Fibroblast of lung (primary cell): Measurements from ENCODE around the gene SPATA2. TPM values are rescaled to one million over a fixed set of nuclear protein-coding genes. Genes with fewer than 3 reads are reported as not detected.

Experiments used
- DNase-seq, 2 donors: peaks; one replicate each; pipeline versions ENCODE4 v3.0.0 to v3.0.0-alpha.2; 2010; ENCODE audit warnings: low read depth in 2 of 2
- H2AFZ ChIP-seq: 2 replicates; pipeline ENCODE4 v1.5.1; 2012; ENCODE audit warnings: low read length, control low read depth, inconsistent platforms
- H3K27ac ChIP-seq: 2 replicates; pipeline ENCODE4 v1.5.1; 2011; ENCODE audit warnings: low read length, control low read depth; ENCODE audit not compliant: insufficient read depth
- H3K27me3 ChIP-seq: 2 replicates; pipeline ENCODE4 v1.5.1; 2011; ENCODE audit warnings: mild to moderate bottlenecking, low read length; ENCODE audit not compliant: control insufficient read depth, insufficient read depth
- H3K36me3 ChIP-seq: 2 replicates; pipeline ENCODE4 v1.5.1; 2011; ENCODE audit warnings: low read length; ENCODE audit not compliant: control insufficient read depth, insufficient read depth
- H3K4me1 ChIP-seq: 2 replicates; pipeline ENCODE4 v1.5.1; 2011; ENCODE audit warnings: low read length; ENCODE audit not compliant: control insufficient read depth, insufficient read depth; ENCODE audit errors: extremely low read depth
- H3K4me2 ChIP-seq: 2 replicates; pipeline ENCODE4 v1.5.1; 2011; ENCODE audit warnings: low read length, control low read depth; ENCODE audit not compliant: insufficient read depth; ENCODE audit errors: extremely low read depth
- H3K4me3 ChIP-seq, 4 experiments: fragments of 200-600 bp in 1 of 4; sonication (generic) in 1 of 4; replicated peaks in 1 of 4; 2 replicates each; pipeline ENCODE4 v1.5.1; 2011 to 2016; ENCODE audit warnings: low read length in 4 of 4, low read depth in 3 of 4, mild to moderate bottlenecking in 3 of 4, control low read depth in 2 of 4, inconsistent platforms in 1 of 4, mixed read lengths in 1 of 4; ENCODE audit not compliant: insufficient read depth in 1 of 4; ENCODE audit errors: control extremely low read depth in 1 of 4
- H3K79me2 ChIP-seq: 2 replicates; pipeline ENCODE4 v1.5.1; 2012; ENCODE audit warnings: mild to moderate bottlenecking, low read length, inconsistent platforms; ENCODE audit not compliant: control insufficient read depth, insufficient read depth
- H3K9ac ChIP-seq: 2 replicates; pipeline ENCODE4 v1.5.1; 2011; ENCODE audit warnings: mild to moderate bottlenecking, low read length, control low read depth; ENCODE audit not compliant: insufficient read depth
- H3K9me3 ChIP-seq: 2 replicates; pipeline ENCODE4 v1.5.1; 2012; ENCODE audit warnings: low read depth, low read length; ENCODE audit not compliant: control insufficient read depth, insufficient read depth
- H4K20me1 ChIP-seq: 2 replicates; pipeline ENCODE4 v1.5.1; 2011; ENCODE audit warnings: low read length; ENCODE audit not compliant: control insufficient read depth, insufficient read depth; ENCODE audit errors: extremely low read depth
- CTCF ChIP-seq, 2 donors: IDR thresholded peaks in 1 of 2; conservative IDR thresholded peaks in 1 of 2; 1 replicate in 1 of 2; 2 replicates in 1 of 2; pipeline ENCODE4 v1.5.1; 2011 to 2012; ENCODE audit warnings: low read length in 2 of 2, control low read depth in 1 of 2, inconsistent platforms in 1 of 2, low read depth in 1 of 2, mild to moderate bottlenecking in 1 of 2
- EZH2 ChIP-seq: IDR thresholded peaks from 2 replicates; pipeline ENCODE4 v1.5.1; 2012; ENCODE audit warnings: low read length, control low read depth, mild to moderate bottlenecking; ENCODE audit errors: missing control alignments
- polyA plus RNA-seq, 2 donors: library from polyadenylated mRNA; depleted of rRNA in 1 of 2; stranded (reverse) in 1 of 2; unstranded in 1 of 2; fragments of >200 nt; gene quantifications; 2 replicates each; pipeline ENCODE4 v1.2.1, GENCODE V29; 2011 to 2012; ENCODE audit warnings: missing spikeins in 1 of 2
- total RNA-seq: library from RNA; depleted of rRNA; stranded (reverse); fragments of >200 nt; gene quantifications from 2 replicates; pipeline ENCODE4 v1.2.1, GENCODE V29; 2014

SPATA2 gene
- total and polyA plus RNA-seq, 2 donors (not counting 1 experiment from before 2014, with no cell fraction given): 2.0 to 3.6 TPM

GRCh38 chr20:49914310-49915117 is 815 bp downstream of the SPATA2 start:
- Histone ChIP-seq H3K36me3 (no peaks in the 10 kb centered on the region), H2AFZ (no peak overlapping the region), H3K9ac (peak overlapping the region; percentile 100), H3K27me3 (no peaks in the 10 kb centered on the region), H3K4me1 (peaks cover 4% of the 10 kb centered on the region), H3K9me3 (no peaks in the 10 kb centered on the region), H3K79me2 (peaks cover 47% of the 10 kb centered on the region), H3K4me3 (peak overlapping the region; percentile 48 to 96 (median 82)), H3K27ac (peak overlapping the region; percentile 100), H3K4me2 (peak overlapping the region; percentile 61), H4K20me1 (no peaks in the 10 kb centered on the region)
- TF ChIP-seq CTCF (conservative IDR thresholded peaks at IDR 0.05 in 1 of 2, IDR thresholded peaks at IDR 0.05 in 1 of 2; ENCODE audit: low read depth in 1 of 2, low read length in 2 of 2) (no peak), EZH2 (no peak)
- DNase-seq: peak in 1 of 2 donors; percentile 14

- H3K36me3 ChIP-seq: no peaks in the 10 kb centered on the region
- H2AFZ ChIP-seq: no peak overlapping the region
- peak overlapping the region; percentile 61 for H3K4me2 ChIP-seq
- peak overlapping the region in 1 of 4 experiments; percentile 90 for H3K4me3 ChIP-seq
- no peak overlapping the region for H3K27ac ChIP-seq
- H3K9me3 ChIP-seq: no peaks in the 10 kb centered on the region
- H4K20me1 ChIP-seq: no peaks in the 10 kb centered on the region
- H3K27me3 ChIP-seq: no peaks in the 10 kb centered on the region
- TF ChIP-seq EZH2 (no peak), CTCF (conservative IDR thresholded peaks at IDR 0.05 in 1 of 2, IDR thresholded peaks at IDR 0.05 in 1 of 2; ENCODE audit: low read depth in 1 of 2, low read length in 2 of 2) (no peak)
- DNase-seq: peak in 1 of 2 donors; percentile 32
- no peak overlapping the region for H3K9ac ChIP-seq
- H3K4me1 ChIP-seq: peaks cover 4% of the 10 kb centered on the region
- peaks cover 48% of the 10 kb centered on the region for H3K79me2 ChIP-seq
Measured at GRCh38 chr20:49913399-49914047, 1.8 kb downstream of the SPATA2 start.

GRCh38 chr20:49910340-49910706 is 5.0 kb downstream of the SPATA2 start:
- H3K36me3 ChIP-seq: peaks cover 7% of the 10 kb centered on the region
- H3K27ac ChIP-seq: no peak overlapping the region
- H3K9me3 ChIP-seq: no peaks in the 10 kb centered on the region
- H3K4me2 ChIP-seq: no peak overlapping the region
- peaks cover 48% of the 10 kb centered on the region for H3K79me2 ChIP-seq
- H4K20me1 ChIP-seq: no peaks in the 10 kb centered on the region
- H3K4me3 ChIP-seq: no peak overlapping the region
- TF ChIP-seq CTCF (conservative IDR thresholded peaks at IDR 0.05 in 1 of 2, IDR thresholded peaks at IDR 0.05 in 1 of 2; ENCODE audit: low read depth in 1 of 2, low read length in 2 of 2) (no peak), EZH2 (no peak)
- H3K9ac ChIP-seq: no peak overlapping the region
- peaks cover 2% of the 10 kb centered on the region for H3K4me1 ChIP-seq
- DNase-seq: no peak
- no peak overlapping the region for H2AFZ ChIP-seq
- H3K27me3 ChIP-seq: no peaks in the 10 kb centered on the region
